ENCODE data around the gene EIF3L.

The EIF3L gene

DNA sequence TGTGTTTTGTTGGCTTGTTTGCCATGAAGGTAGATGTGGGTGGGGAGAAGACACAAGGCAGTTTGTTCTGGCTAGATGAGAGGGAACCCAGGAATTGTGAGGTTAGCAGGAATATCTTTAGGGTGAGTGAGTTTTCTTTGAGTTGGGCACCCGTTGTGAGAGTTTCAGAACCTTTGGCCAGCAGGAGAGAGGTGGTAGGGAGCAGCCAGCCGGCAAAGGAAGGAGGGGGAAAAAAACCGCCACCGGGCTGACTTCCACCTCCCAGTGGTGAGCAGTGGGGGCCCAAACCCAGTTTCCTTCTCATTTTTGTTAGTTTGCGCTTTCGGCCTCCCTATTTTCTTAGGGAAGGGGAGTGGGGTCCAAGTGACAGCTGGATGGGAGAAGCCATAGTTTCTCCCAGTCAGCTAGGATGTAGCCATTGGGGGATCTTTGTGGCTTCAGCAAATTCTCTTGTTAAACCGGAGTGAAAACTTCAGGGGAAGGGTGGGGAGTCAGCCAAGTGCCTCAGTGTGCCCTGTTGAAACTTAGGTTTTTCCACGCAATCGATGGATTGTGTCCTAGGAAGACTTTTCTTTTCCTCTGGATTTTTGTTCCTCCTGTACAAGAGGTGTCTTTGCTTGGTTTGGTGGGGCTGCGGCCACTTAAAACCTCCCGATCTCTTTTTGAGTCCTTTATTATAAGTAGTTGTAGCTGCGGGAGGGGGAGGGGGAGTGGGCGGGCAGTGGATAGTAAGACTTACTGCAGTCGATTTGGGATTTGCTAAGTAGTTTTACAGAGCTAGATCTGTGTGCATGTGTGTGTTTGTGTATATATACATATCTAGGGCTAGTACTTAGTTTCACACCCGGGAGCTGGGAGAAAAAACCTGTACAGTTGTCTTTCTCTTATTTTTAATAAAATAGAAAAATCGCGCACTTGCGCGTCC lies 42.5 kb upstream of the EIF3L start:
- H2AK5ac ChIP-seq (ENCODE audit: low read length, severe bottlenecking) = no peak overlapping the region
- H3K18ac ChIP-seq (ENCODE audit: low read depth in 1 of 2, low read length in 2 of 2) = no peak overlapping the region
- H3K9me3 ChIP-seq (ENCODE audit: control insufficient read depth, low read length) = no peaks in the 10 kb centered on the region
- no peak overlapping the region for H4K8ac ChIP-seq (ENCODE audit: low read length)
- H2BK12ac ChIP-seq (ENCODE audit: low read length in 2 of 2) = no peak overlapping the region
- no peak overlapping the region for H4K91ac ChIP-seq (ENCODE audit: low read length)
- no peak overlapping the region for H2BK120ac ChIP-seq (ENCODE audit: low read depth, low read length)
- no peak overlapping the region for H3K23ac ChIP-seq (ENCODE audit: low read length in 2 of 2)
- H3K4me2 ChIP-seq (ENCODE audit: low read length, poor library complexity, severe bottlenecking) = peak overlapping the region; percentile 94
- DNase-seq = peak; percentile 53
- no peak overlapping the region for H2AFZ ChIP-seq (ENCODE audit: low read depth, low read length)
- H3K36me3 ChIP-seq (ENCODE audit: control insufficient read depth in 1 of 2, insufficient read depth in 2 of 2, low read depth in 1 of 2, low read length in 2 of 2) = peaks cover 0 to 4% of the 10 kb centered on the region in 2 experiments
- no peak overlapping the region for H3K14ac ChIP-seq (ENCODE audit: low read length in 2 of 2)
- H3K9ac ChIP-seq (ENCODE audit: low read length) = peak overlapping the region; percentile 91
- 27% methylated on average over 13 of the region's 19 CpGs for WGBS
- H3K27me3 ChIP-seq (ENCODE audit: control insufficient read depth in 1 of 2, insufficient read depth in 1 of 2, low read length in 2 of 2) = peaks cover 0 to 10% of the 10 kb centered on the region in 2 experiments
- no peak overlapping the region for H3K4ac ChIP-seq (ENCODE audit: low read depth in 1 of 2, low read length in 2 of 2)
- no peak overlapping the region for H2BK15ac ChIP-seq (ENCODE audit: low read depth, poor library complexity, severe bottlenecking)
- H3K4me3 ChIP-seq (ENCODE audit: insufficient read depth in 1 of 2, low read depth in 1 of 2, low read length in 2 of 2) = peak overlapping the region; percentile 32 to 94
- H2BK5ac ChIP-seq (ENCODE audit: low read depth, low read length, poor library complexity, severe bottlenecking) = no peak overlapping the region
- H3K4me1 ChIP-seq (ENCODE audit: control insufficient read depth, insufficient read depth, low read depth, low read length) = peaks cover 37% of the 10 kb centered on the region
- H3K79me1 ChIP-seq (replicated peaks; ENCODE audit: low read length, poor library complexity, severe bottlenecking) = peaks cover 14% of the 10 kb centered on the region
- H3K27ac ChIP-seq (ENCODE audit: low read length, poor library complexity, severe bottlenecking) = peak overlapping the region; percentile 79

DNA sequence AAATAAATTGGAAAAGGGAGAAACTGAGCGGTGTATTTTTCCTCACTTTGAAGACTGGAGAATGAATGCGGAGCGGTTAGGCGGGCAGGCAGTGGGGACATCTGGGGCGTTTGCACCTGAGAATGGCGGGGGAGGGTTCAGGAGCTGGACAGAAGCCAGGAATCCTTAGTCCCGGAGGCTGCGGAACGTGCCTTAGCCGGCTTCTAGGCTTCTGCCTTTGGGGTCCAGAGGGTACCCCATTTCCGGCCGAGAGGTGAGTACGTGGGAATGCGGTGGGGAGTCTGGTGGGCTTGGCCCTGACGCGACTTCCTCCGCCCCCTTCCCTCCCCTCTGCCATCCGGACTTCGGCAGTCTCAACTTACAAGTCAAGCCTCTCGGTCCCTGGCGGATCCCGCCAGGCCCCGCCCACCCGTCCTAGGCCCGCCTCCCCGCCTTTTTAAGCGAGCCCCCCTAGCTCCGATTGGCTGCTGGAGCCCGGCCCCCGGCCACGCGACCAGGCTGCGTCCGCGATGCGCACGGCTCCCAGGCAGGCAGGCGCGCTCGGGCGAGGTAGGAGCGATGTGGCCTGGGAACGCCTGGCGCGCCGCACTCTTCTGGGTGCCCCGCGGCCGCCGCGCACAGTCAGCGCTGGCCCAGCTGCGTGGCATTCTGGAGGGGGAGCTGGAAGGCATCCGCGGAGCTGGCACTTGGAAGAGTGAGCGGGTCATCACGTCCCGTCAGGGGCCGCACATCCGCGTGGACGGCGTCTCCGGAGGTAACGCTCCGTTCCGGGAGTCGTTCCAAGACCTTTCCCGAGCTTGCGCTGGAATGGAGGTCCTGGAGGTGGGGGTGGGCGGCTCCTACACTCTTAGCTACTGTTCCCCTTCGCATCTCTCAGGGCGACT lies 41.6 kb upstream of the EIF3L start, which contains the start of gene GCAT:
Gene GCAT, plus strand, starts transcription at position 525 of the 884 bp plus-strand sequence. Its CDS starts 34 bp downstream, at position 559.
- Histone ChIP-seq H2AK5ac (ENCODE audit: low read length, severe bottlenecking) (no peak within 1 kb of the TSS), H4K8ac (ENCODE audit: low read length) (peak within 1 kb of the TSS; percentile 47), H3K14ac (ENCODE audit: low read length in 2 of 2) (peak within 1 kb of the TSS in 1 of 2 experiments; percentile 59), H3K4me3 (ENCODE audit: insufficient read depth in 1 of 2, low read depth in 1 of 2, low read length in 2 of 2) (peak within 1 kb of the TSS; percentile 76 to 94), H3K79me1 (replicated peaks; ENCODE audit: low read length, poor library complexity, severe bottlenecking) (peaks cover 14% of the 10 kb centered on the region), H4K91ac (ENCODE audit: low read length) (no peak within 1 kb of the TSS), H3K23ac (ENCODE audit: low read length in 2 of 2) (peak within 1 kb of the TSS in 1 of 2 experiments; percentile 46), H3K4ac (ENCODE audit: low read depth in 1 of 2, low read length in 2 of 2) (no peak within 1 kb of the TSS), H3K9me3 (ENCODE audit: control insufficient read depth, low read length) (no peaks in the 10 kb centered on the region), H3K27ac (ENCODE audit: low read length, poor library complexity, severe bottlenecking) (peak within 1 kb of the TSS; percentile 79), H2BK120ac (ENCODE audit: low read depth, low read length) (no peak within 1 kb of the TSS), H2BK5ac (ENCODE audit: low read depth, low read length, poor library complexity, severe bottlenecking) (no peak within 1 kb of the TSS), H2BK12ac (ENCODE audit: low read length in 2 of 2) (peak within 1 kb of the TSS in 1 of 2 experiments; percentile 31), H2BK15ac (ENCODE audit: low read depth, poor library complexity, severe bottlenecking) (no peak within 1 kb of the TSS), H3K4me2 (ENCODE audit: low read length, poor library complexity, severe bottlenecking) (peak within 1 kb of the TSS; percentile 94), H3K36me3 (ENCODE audit: control insufficient read depth in 1 of 2, insufficient read depth in 2 of 2, low read depth in 1 of 2, low read length in 2 of 2) (peaks cover 0 to 6% of the 10 kb centered on the region in 2 experiments), H2AFZ (ENCODE audit: low read depth, low read length) (peak within 1 kb of the TSS; percentile 85), H3K4me1 (ENCODE audit: control insufficient read depth, insufficient read depth, low read depth, low read length) (peaks cover 32% of the 10 kb centered on the region), H3K27me3 (ENCODE audit: control insufficient read depth in 1 of 2, insufficient read depth in 1 of 2, low read length in 2 of 2) (peaks cover 0 to 10% of the 10 kb centered on the region in 2 experiments), H3K18ac (ENCODE audit: low read depth in 1 of 2, low read length in 2 of 2) (peak within 1 kb of the TSS; percentile 60 to 91), H3K9ac (ENCODE audit: low read length) (peak within 1 kb of the TSS; percentile 91)
- WGBS = under 1% methylated on average over 42 of the region's 73 CpGs
- DNase-seq = peak; percentile 96

DNA sequence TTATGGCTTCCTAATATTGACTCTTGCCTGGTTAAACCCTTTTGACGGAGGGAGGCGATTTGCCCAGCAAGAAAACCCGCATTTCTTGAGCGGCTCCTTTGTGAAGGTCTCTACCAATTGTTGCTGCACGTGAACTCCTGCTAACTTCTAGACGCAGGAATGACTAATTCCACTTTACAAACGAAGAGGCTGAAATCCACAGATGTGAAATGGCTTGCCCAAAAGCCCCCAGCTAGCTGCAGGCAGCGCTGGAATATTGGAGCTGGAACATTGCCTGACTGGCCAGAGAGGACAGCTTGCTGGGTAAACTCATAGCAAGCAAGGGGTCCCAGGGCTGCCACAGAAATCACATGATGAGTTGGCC lies 40.9 kb upstream of the EIF3L start:
- no peak overlapping the region for H3K4ac ChIP-seq (ENCODE audit: low read depth in 1 of 2, low read length in 2 of 2)
- no peak overlapping the region for H3K14ac ChIP-seq (ENCODE audit: low read length in 2 of 2)
- H3K23ac ChIP-seq (ENCODE audit: low read length in 2 of 2) = no peak overlapping the region
- peak overlapping the region in 1 of 2 experiments; percentile 60 for H3K18ac ChIP-seq (ENCODE audit: low read depth in 1 of 2, low read length in 2 of 2)
- peaks cover 0 to 8% of the 10 kb centered on the region in 2 experiments for H3K27me3 ChIP-seq (ENCODE audit: control insufficient read depth in 1 of 2, insufficient read depth in 1 of 2, low read length in 2 of 2)
- peak; percentile 67 for DNase-seq
- WGBS = 2% methylated on average over 8 of the region's 8 CpGs
- no peak overlapping the region for H2AK5ac ChIP-seq (ENCODE audit: low read length, severe bottlenecking)
- no peaks in the 10 kb centered on the region for H3K9me3 ChIP-seq (ENCODE audit: control insufficient read depth, low read length)
- H2BK15ac ChIP-seq (ENCODE audit: low read depth, poor library complexity, severe bottlenecking) = no peak overlapping the region
- H3K36me3 ChIP-seq (ENCODE audit: control insufficient read depth in 1 of 2, insufficient read depth in 2 of 2, low read depth in 1 of 2, low read length in 2 of 2) = peaks cover 2 to 12% of the 10 kb centered on the region in 2 experiments
- H2AFZ ChIP-seq (ENCODE audit: low read depth, low read length) = peak overlapping the region; percentile 85
- peak overlapping the region; percentile 91 for H3K9ac ChIP-seq (ENCODE audit: low read length)
- H3K4me1 ChIP-seq (ENCODE audit: control insufficient read depth, insufficient read depth, low read depth, low read length) = peaks cover 25% of the 10 kb centered on the region
- H3K79me1 ChIP-seq (replicated peaks; ENCODE audit: low read length, poor library complexity, severe bottlenecking) = peaks cover 14% of the 10 kb centered on the region
- no peak overlapping the region for H3K27ac ChIP-seq (ENCODE audit: low read length, poor library complexity, severe bottlenecking)
- no peak overlapping the region for H2BK120ac ChIP-seq (ENCODE audit: low read depth, low read length)
- H4K8ac ChIP-seq (ENCODE audit: low read length) = no peak overlapping the region
- peak overlapping the region; percentile 94 for H3K4me2 ChIP-seq (ENCODE audit: low read length, poor library complexity, severe bottlenecking)
- peak overlapping the region; percentile 76 to 94 for H3K4me3 ChIP-seq (ENCODE audit: insufficient read depth in 1 of 2, low read depth in 1 of 2, low read length in 2 of 2)
- H2BK12ac ChIP-seq (ENCODE audit: low read length in 2 of 2) = no peak overlapping the region
- no peak overlapping the region for H2BK5ac ChIP-seq (ENCODE audit: low read depth, low read length, poor library complexity, severe bottlenecking)
- H4K91ac ChIP-seq (ENCODE audit: low read length) = no peak overlapping the region
